NCI-H345 (cell line): Measurements from ENCODE around the gene CCL16.
"Not testable (repeated sequence)": the region's sequence is repeated elsewhere in the genome, so short reads cannot be mapped to it uniquely, and the experiment has no call there.

Source experiments
- DNase-seq: peaks from one replicate; lab custom pipeline; 2025; lab: John Stamatoyannopoulos, UW

CCL16 gene, protein sequence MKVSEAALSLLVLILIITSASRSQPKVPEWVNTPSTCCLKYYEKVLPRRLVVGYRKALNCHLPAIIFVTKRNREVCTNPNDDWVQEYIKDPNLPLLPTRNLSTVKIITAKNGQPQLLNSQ

DNA sequence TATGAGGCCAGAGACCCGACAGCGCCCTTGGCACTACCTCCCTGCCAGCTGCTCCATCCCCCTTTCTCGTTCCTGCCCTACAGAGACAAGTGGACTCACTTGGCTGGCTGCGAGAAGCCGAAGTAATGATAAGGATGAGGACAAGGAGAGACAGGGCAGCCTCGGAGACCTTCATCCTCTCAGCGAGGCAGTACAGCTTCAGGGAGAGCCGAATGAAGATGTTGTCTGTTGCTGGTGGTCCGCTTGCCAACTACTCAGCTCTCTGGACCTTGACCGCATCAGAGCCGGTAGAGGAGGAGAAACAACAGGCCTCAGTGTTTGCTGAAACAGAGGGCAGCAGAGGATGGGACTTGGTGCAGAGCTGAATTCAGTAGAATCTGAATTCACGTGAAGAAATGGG lies at the start of gene CCL16:
Gene CCL16 (minus strand): TSS at position 252 of the 400 bp plus-strand sequence. CDS start 77 bp downstream, at position 175.
- DNase-seq = no peak

DNA sequence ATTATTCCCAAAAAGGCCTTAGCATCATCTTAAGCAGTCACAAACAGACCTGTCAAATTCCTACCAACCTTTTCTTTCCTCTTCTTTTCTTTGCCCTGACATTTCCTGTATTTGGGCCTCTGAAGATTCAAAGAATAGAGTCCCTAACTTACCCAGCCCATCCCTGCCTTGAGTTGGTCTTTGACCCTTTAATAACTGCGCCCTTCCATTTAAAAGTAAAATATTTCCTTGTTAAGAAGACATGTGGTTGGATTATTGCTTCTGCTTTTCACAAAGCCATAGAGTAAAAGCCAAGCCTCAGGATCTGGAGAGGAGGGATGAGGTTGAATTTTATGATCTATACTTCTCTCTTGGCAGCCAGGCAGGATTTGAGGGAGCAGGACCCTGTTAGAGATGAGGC lies 49.7 kb upstream of the CCL16 start:
- DNase-seq = no peak

DNA sequence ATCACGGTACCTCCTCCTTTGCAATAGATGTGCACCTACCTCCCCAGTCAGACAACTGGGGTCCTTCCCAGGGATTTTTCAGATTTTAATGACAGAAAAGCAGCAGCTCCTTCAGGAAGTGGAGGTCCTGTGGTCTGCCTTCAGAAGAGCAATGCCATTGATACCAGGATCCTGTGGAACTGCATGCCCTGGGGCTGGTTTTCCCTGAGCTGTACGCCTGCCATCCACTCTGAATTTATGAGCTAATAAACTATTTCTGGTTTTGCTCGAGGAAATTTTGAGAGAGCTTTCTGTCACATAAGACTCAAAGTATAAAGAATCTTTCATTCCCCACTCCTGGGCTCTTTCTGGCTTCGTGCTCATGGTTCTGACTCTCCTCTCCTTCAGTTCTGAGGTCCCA lies 46.5 kb upstream of the CCL16 start:
- no peak for DNase-seq

DNA sequence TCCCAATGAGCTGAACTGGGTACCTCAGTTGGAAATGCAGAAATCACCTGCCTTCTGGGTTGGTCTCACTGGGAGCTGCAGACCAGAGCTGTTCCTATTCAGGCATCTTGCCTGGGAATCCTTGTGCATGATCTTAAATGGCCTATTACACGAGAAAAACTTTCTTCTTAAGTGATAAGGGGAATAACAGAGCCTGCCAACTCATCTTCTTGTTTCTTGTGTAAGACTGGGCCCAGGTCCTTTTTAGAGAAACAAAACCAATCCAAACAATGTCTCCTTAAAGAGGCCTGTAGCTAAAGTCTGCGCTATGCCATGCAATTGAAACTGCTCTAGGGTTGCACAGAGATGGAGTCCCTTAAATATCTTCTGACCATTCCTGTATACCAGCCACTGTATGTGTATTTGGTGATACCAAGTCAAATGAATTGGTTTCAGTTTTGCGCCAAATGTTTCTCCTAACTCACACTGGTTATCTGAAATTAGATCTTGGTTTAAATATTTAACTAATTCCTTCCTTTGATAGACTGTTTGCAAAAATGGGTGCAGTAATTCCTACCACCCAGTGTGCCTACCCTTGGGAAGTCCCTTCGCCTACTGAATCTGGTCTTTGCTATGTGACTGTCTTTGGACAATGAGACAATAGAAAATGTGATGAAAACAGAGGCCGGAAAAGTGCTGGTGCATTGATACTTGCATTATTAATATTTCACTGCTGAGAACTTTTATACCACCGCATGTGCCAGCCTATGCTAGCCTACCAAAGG lies 43.0 kb upstream of the CCL16 start:
- DNase-seq = no peak

DNA sequence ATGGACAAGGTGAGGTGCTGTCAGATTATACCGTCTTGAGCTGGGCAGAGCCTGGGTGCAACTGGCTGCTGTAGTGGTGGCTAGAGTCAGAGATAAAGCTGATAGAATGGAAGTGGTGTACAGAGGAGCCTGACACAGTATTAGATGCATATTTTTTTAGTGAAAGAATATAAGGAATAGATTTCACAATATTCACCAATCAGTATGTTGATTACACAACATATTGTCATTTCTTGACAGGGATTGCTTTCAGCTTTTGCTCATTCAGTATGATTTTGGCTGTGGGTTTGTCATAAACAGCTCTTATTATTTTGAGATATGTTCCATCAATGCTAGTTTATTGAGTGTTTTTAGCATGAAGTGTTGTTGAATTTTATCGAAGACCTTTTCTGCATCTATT lies 38.1 kb upstream of the CCL16 start:
- no peak for DNase-seq

DNA sequence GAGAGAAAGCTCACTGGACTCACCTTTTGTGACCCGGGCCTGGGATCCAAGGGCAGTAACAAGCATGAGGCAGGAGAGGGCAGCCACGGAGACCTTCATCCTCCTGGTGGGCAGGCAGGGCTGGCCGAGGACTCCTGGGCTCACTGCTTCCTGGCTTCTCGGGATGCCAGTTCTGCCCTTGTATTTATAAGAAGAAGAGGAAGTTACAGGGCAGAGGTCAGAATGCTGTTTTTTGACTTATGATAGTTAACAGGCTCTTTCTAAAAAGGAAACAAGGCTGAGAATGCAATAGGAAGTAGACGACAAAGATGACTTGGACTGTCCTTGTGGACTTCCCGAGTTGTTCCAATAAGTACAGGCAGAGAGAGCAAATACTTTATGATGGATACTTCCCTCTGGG lies 36.5 kb upstream of the CCL16 start, which contains the start of gene CCL23:
Gene CCL23 (minus strand): TSS at position 174 of the 400 bp plus-strand sequence. CDS start 75 bp downstream, at position 99.
- no peak for DNase-seq

DNA sequence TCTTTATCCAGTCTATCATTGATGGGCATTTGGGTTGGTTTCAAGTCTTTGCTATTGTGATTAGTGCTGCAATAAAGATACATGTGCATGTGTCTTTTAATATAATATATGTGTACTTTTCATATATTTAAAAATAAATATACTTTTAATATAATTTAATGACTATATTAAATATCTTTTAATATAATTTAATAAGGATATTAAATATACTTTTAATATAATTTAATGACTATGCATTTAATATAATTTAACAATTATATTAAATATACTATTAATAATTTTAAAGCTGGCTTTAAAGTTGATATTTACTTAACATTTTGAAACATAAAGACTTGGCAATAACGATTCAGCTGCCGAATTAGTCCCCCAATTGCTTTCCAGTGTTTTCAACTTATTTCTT lies 35.3 kb upstream of the CCL16 start:
- DNase-seq = no peak

DNA sequence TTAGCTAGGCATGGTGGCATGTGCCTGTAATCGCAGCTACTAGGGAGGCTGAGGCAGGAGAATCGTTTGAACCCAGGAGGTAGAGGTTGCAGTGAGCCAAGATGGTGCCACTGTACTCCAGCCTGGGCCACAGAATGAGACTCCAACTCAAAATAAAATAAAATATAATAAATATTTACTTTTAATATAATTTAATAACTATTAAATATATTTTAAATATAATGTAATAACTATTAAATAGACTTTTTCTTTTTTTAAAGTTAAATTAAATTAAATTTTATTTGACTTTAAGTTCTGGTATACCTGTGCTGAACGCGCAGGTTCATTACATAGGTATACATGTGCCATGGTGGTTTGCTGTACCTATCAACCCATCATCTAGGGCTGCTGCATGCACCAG lies 34.6 kb upstream of the CCL16 start:
- not testable (repeated sequence) for DNase-seq

DNA sequence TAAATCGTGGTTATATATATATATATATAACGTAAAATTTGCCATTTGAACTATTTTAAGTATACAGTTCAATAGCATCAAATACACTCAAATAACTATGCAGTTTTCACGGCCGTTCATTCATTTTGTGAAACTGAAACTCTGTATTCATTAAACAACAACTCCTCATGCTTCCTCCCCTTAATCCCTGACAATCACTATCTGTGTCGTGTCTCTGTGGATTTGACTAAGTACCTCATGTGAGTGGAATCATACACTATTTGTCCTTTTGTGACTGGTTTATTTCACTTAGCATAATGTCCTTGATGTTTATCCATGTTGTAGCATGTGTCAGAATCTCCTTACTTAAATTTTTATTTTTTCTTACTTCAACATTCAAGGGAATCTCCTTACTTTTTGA lies 33.6 kb upstream of the CCL16 start:
- no peak for DNase-seq

DNA sequence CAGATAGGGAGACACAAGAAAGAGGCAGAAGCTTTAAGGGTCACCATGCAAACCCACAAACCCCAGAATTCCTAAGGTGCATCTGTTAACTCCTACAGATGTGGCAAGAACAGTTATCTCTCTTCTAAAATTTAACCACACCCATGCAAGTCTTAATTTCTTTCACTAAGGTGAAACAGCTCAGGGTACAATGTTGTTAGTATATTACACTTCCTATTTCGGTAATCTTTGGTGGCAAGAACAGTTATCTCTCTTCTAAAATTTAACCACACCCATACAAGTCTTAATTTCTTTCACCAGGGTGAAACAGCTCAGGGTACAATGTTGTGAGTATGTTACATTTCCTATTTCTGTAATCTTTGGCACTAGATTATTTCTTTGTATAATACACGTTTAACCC lies 29.9 kb upstream of the CCL16 start:
- DNase-seq = no peak

DNA sequence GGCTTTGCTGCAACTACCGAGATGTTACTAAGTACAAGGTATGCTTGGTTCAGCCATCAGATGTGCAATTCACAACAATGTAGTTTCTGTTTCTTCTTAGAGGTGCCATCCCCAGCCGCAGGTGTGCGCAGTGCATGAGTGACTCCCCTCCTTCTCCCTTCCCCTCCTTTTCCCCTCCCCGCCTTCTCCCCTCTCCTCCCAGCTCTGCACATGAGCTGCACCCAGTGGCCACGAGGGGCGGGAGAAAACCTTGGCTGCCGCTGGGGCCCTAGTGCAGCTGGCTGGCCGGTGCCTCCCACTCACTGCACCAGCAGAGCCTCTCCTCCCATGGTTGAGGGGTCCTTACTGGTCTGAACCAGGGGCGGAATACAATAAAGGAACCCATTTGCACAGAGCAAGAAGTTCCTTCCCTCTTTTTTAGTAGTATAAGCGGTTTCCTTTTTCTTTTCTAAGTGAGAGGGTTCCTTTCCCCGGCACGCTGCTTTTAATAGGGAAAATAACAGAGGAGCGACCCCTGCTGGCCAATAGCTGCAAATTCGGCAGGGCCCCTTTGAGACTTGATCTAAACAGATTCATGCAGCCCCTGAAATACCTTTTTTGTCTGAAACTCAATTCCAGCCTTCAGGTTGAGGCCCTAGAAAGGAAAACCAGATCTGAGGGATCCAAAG lies 27.8 kb upstream of the CCL16 start:
- no peak for DNase-seq

DNA sequence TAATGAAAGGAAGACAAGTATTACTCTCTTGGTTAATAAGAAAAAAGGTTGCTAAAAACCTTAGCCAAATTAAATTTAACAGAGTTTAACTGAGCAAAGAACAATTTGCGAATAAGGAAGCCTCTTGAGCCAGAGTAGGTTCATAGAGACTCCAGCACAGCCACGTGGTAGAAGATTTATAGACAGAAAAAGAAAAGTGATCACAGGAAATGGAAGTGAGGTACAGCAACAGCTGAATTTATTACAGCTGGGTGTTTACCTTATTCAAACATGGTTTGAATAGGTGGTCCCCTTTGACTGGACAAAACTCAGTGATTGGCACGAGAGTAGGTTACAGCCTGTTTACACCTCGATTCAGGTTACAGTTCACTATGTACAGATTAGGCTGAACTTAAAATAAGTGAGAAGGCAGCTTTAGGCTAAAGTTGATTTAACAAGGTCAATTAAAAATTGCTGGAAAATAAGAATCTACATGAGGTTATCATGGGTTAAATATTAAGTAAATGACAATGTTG lies 23.4 kb upstream of the CCL16 start:
- DNase-seq = no peak

DNA sequence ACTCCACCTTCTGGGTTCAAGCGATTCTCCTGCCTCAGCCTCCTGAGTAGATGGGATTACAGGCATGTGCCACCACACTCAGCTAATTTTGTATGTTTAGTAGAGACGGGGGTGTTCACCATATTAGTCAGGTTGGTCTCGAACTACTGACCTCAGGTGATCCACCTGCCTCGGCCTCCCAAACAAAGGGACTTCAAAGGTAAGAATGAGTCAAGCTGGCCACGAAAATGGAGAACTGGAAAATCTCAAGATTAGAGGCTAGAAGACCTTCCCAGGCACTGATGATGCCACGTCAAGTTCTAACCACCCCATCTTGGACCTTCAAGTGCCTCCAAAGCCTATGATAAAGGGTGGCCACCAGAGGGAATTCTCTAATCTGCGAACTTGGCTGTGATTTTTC lies 21.3 kb upstream of the CCL16 start:
- no peak for DNase-seq

DNA sequence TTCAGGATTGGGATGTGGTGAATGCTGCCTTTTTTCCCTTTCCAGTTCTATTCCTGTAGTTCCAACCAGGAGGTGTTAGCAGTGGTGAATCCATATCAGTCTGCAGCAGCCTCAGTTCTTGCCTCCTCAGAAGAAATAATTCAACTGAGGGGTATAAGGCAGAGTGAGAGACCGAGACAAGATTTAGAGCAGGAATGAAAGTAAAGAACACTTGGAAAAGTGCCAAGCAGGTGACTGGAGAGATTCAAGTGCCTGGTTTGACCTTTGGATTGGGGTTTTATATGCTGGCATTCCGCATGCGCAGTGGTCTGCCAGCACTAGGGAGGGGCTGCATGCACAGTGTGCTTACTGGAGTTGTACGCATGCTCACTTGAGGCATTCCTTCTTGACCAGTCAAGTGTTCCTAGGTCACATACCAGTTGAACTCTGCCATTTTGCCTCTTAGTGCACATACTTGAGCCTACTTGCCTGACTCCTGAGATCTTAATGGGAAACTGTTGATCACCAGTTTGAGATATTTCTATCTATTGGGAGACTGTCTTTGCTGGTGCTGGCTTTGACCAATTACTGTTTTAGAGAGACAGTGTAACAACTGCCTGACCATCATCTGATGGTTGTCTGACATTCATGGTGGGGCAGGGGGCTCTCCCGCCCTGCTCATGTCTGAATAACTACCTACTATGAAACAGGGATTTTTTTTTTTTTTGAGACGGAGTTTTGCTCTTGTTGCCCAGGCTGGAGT lies 20.7 kb upstream of the CCL16 start:
- DNase-seq = no peak

DNA sequence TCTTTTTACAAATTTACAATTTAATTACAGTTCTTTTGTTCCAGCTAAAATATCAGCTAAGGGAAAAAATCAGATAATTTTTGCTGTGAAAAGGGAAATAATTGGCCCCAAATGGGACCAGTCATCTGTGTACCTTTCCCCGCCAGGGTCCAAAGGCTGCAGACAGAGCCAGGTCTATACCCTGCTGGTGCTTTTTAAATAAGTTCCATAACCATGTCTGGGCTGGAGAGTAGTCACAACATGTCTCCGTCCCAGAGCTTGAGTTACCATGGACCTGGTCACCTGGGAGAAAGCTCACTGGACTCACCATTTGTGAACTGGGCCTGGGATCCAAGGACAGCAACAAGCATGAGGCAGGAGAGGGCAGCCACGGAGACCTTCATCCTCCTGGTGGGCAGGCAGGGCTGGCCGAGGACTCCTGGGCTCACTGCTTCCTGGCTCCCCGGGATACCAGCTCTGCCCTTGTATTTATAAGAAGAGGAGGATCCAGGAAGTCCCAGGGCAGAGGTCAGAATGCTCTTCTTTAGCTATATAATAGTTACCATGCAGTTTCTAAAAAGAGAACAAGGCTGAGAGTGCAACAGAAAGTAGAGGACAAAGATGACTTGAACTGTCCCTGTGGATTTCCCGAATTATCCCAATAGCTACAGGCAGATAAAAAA lies 19.9 kb upstream of the CCL16 start, which contains the start of gene CCL15:
Gene CCL15 (minus strand): TSS at position 444 of the 662 bp plus-strand sequence. CDS start 61 bp downstream, at position 383.
- DNase-seq = no peak

DNA sequence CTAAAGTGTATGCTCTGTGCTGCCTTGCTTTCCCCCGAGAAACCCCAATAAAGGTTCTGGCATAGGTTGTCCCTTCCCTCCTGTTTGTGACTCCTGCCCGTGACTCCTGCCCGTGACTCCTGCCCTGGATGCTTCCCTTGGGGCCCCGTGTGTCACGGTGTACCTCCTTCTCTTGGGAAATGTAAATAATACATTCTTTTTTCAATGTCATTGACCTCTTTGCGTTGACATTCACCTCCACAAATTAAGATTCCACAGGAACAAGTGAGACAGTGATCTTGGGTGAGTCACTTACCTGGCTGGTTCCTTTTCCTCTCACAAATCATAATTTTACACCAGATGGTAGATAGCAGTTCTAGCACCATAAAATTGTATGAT lies 19.4 kb upstream of the CCL16 start:
- no peak for DNase-seq

DNA sequence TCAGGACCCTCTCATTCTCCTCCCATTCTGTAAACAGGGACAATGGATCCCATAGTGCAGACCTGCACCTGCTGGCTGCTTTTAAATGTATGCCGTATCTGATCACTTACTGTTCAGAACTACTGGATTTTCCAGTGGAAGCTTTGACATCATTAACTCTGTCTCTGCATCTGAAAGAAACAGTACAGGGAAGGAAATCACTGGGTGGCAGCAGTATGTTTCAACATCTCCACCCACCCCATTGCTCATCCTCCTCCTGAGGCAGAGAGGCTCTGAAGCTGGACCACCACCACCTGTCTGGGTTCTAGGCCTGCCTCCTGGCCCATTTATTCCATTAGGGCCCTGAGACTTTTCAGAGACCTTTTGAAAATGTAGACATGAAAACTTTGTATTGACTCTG lies 17.5 kb upstream of the CCL16 start:
- no peak for DNase-seq

DNA sequence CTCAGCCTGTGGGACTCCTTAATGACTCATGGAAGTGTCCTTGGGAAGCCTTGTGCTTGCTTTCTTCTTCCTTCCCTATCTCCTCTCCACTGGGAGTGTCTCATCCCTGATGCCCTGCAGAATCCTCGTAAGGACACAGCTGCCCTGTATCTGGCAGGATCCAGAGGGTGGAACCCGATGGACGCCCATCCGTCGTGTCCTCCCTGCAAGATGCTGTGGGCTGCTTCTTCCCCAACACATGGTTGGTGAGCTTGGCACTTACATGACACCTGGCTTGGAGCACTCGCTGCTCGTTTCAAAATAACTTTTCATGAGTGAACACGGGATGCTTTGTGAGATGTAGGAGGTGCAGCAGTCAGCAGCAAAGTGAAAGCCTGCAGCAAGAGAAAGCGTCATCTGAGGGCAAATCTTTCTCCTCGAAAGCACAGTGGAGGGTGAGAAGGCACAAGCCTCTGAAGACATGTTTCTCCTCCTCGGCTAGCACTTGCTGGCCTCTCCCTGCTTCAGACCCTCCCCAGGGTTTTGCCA lies 16.8 kb upstream of the CCL16 start:
- no peak for DNase-seq

DNA sequence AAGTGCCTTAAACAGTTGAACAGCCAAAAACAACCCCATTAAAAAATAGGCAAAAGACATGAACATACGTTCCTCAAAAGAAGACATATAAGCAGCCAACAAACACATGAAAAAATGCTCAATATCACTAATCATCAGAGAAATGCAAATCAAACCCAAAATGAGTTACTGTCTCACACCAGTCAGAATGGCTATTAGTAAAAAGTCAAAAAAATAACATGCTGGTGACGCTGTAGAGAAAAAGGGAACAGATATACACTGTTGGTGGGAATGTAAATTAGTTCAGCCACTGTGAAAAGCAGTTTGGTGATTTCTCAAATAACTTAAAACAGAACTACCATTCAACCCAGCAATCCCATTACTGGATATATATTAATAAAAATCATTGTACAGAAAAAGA lies 14.0 kb upstream of the CCL16 start:
- DNase-seq = not testable (repeated sequence)

DNA sequence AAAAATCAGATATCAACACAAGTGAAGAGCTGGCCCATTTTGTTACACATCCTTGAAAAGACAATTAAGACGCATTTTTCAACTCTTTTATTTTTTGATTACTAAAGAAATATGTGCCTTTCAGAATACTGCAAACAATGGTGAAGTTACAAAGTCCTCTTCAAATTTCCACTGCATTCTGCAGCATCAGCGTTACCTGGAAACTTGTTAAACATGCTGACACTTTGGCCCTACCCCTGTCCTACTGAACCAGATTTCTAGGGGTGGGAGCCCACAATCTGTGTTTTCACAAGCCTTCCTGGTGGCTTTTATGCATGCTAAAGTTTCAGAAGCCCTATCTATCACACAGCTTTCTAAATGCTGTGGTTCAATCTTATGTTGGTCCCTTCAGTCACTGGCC lies 9.8 kb upstream of the CCL16 start:
- DNase-seq = no peak

DNA sequence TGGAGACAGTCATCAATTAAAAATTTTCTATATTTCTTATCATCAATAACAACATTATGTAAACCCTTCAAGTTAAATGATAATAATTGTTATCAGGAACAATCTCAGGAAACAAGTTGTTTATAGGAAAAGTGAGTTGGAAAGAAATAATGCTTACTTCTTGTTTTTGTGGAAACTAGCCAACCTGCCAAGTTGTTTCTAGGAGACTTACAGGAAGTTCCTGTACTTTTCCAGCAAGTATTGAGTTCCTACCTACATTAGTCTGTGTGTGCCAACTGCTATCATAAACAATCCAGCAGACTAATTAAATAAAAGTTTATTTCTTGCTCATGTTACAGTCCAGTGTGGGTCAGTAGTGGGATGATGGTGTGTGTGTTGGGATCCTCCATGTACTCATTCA lies 6.9 kb upstream of the CCL16 start:
- no peak for DNase-seq

DNA sequence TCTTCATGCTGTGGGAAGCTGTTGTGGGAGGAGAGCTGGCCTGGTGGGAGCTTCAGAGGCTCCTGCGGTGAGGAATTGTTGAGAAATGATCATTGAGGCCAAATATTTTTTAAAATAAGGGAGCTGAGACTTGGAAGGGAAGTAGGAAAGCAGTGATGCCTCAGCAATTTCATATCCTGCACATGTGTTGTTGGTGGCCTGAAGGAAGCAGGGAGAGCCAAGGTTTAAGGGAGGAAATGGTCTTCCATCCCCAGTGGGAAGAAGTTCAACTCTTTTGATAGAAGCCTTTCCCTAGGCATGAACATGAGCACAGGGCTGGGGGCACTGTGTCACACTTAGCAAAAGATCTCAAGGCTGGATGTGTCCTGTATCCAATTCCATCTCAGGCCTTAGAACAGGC lies 5.3 kb upstream of the CCL16 start, which contains the start of gene CCL14:
Gene CCL14 (minus strand): TSS at position 87 of the 400 bp plus-strand sequence. CDS start 80 bp downstream, at position 7.
- no peak for DNase-seq
